Measurements from ENCODE around the gene TADA3.

DNA sequence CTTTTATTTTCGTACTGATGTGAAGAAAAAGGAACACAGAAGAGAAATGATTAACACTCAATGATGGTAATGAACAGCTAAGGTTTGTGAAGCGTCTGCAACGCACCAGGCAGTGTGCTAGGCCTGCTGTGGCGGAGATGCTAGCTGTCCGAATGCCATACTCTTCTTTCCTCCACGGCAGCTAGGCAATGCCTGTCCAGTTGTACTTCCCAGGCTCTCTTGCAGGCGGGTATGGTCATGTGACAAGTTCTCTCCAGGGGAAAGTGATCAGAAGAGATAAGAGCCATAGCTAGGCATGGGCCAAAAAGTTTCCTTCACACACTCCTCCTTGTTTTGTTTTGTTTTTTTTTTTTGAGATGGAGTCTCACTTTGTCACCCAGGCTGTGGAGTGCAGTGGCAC lies 6.7 kb downstream of the TADA3 start:
- TF ChIP-seq POLR2A (IDR thresholded peaks at IDR 0.05; ENCODE audit: low read length) (no peak), GATA1 (IDR thresholded peaks at IDR 0.05; ENCODE audit: low read depth, low read length) (no peak)
